ENCODE measurements around the gene HYAL3. TPM values are rescaled to one million over a fixed set of nuclear protein-coding genes. Genes with fewer than 3 reads are reported as not detected.
A peak's percentile ranks its signal among the peaks of the same experiment; 100 is the strongest.

Gene HYAL3
- total and polyA plus RNA-seq, 2 donors (not counting 1 experiment from before 2014, with no cell fraction given): 3.7 to 4.2 TPM

GRCh38 chr3:50334339-50335075 lies 35.3 kb upstream of the HYAL3 start:
- H3K79me2 ChIP-seq (ENCODE audit: control insufficient read depth, insufficient read depth, low read length): peaks cover 76% of the 10 kb centered on the region
- Mint-ChIP-seq H3K9me3 (ENCODE audit: insufficient read depth) (no peaks in the 10 kb centered on the region), H3K4me3 (peak overlapping the region; percentile 34), H3K4me1 (peaks cover 40% of the 10 kb centered on the region), H3K27me3 (no peaks in the 10 kb centered on the region), H3K27ac (peak overlapping the region; percentile 50)
- no peaks in the 10 kb centered on the region for H3K9me3 ChIP-seq (ENCODE audit: control extremely low read depth in 1 of 3, control insufficient read depth in 2 of 3, insufficient read depth in 1 of 3, low read length in 2 of 3)
- intact Hi-C loops (cut with micrococcal nuclease): loop anchor here (5.0 kb wide), 1 partner anchor 97 kb away; the partner anchor contains the start of gene GNAI2
- no peak overlapping the region for H2AFZ ChIP-seq (ENCODE audit: insufficient read depth, low read depth, low read length, poor library complexity, severe bottlenecking)
- ATAC-seq (ENCODE audit: low read depth): no peak
- H3K9ac ChIP-seq (ENCODE audit: low read length): no peak overlapping the region
- CTCF ChIA-PET: interaction anchor here (3.4 kb wide), 1 partner anchor 11 kb away, joined by 22 read pairs; the partner anchor contains the start of gene HYAL2
- POLR2A ChIA-PET: no interaction called here
- no peaks in the 10 kb centered on the region for H3K27me3 ChIP-seq (replicated peaks in 1 of 4; ENCODE audit: control extremely low read depth in 1 of 4, control insufficient read depth in 3 of 4, insufficient read depth in 4 of 4, low read length in 3 of 4)
- 89% methylated on average over 5 of the region's 5 CpGs for WGBS (ENCODE audit: insufficient coverage)
- H4K20me1 ChIP-seq (ENCODE audit: control insufficient read depth, insufficient read depth, low read length, poor library complexity, severe bottlenecking): peaks cover 47% of the 10 kb centered on the region
- H3K4me1 ChIP-seq (ENCODE audit: control insufficient read depth in 2 of 2, insufficient read depth in 2 of 2, low read length in 2 of 2): peaks cover 25 to 52% of the 10 kb centered on the region in 2 donors
- peaks cover 0 to 47% of the 10 kb centered on the region in 2 experiments for H3K36me3 ChIP-seq (replicated peaks in 1 of 2; ENCODE audit: control extremely low read depth in 1 of 2, control insufficient read depth in 1 of 2, extremely low read depth in 1 of 2, insufficient read depth in 2 of 2, low read length in 1 of 2)
- peak overlapping the region in 1 of 2 donors; percentile 63 for H3K27ac ChIP-seq (ENCODE audit: low read length in 2 of 2)
- DNase-seq: no peak
- no peak overlapping the region for H3K4me3 ChIP-seq (ENCODE audit: control extremely low read depth in 1 of 5, extremely low read depth in 1 of 5, insufficient read depth in 1 of 5, low read depth in 2 of 5, low read length in 4 of 5)
- TF ChIP-seq EZH2 (IDR thresholded peaks at IDR 0.05; ENCODE audit: borderline replicate concordance, insufficient read depth, low read depth, low read length, poor library complexity, severe bottlenecking): no peak
- no peak for TF ChIP-seq CTCF (IDR thresholded peaks at IDR 0.05)
- H3K4me2 ChIP-seq (replicated peaks; ENCODE audit: low read depth, low read length, poor library complexity, severe bottlenecking): no peak overlapping the region

GRCh38 chr3:50333744-50334328 lies 34.6 kb upstream of the HYAL3 start:
- Histone ChIP-seq H3K27me3 (replicated peaks in 1 of 4; ENCODE audit: control extremely low read depth in 1 of 4, control insufficient read depth in 3 of 4, insufficient read depth in 4 of 4, low read length in 3 of 4) (no peaks in the 10 kb centered on the region), H3K4me1 (ENCODE audit: control insufficient read depth in 2 of 2, insufficient read depth in 2 of 2, low read length in 2 of 2) (peaks cover 19 to 46% of the 10 kb centered on the region in 2 donors), H2AFZ (ENCODE audit: insufficient read depth, low read depth, low read length, poor library complexity, severe bottlenecking) (no peak overlapping the region), H3K79me2 (ENCODE audit: control insufficient read depth, insufficient read depth, low read length) (peaks cover 69% of the 10 kb centered on the region), H3K9ac (ENCODE audit: low read length) (no peak overlapping the region), H4K20me1 (ENCODE audit: control insufficient read depth, insufficient read depth, low read length, poor library complexity, severe bottlenecking) (peaks cover 47% of the 10 kb centered on the region), H3K9me3 (ENCODE audit: control extremely low read depth in 1 of 3, control insufficient read depth in 2 of 3, insufficient read depth in 1 of 3, low read length in 2 of 3) (no peaks in the 10 kb centered on the region), H3K4me2 (replicated peaks; ENCODE audit: low read depth, low read length, poor library complexity, severe bottlenecking) (no peak overlapping the region), H3K36me3 (replicated peaks in 1 of 2; ENCODE audit: control extremely low read depth in 1 of 2, control insufficient read depth in 1 of 2, extremely low read depth in 1 of 2, insufficient read depth in 2 of 2, low read length in 1 of 2) (peaks cover 0 to 51% of the 10 kb centered on the region in 2 experiments), H3K27ac (ENCODE audit: low read length in 2 of 2) (peak overlapping the region in 1 of 2 donors; percentile 63), H3K4me3 (ENCODE audit: control extremely low read depth in 1 of 5, extremely low read depth in 1 of 5, insufficient read depth in 1 of 5, low read depth in 2 of 5, low read length in 4 of 5) (no peak overlapping the region)
- TF ChIP-seq CTCF (IDR thresholded peaks at IDR 0.05): no peak
- no peak for TF ChIP-seq EZH2 (IDR thresholded peaks at IDR 0.05; ENCODE audit: borderline replicate concordance, insufficient read depth, low read depth, low read length, poor library complexity, severe bottlenecking)
- no peak overlapping the region for H3K4me3 Mint-ChIP-seq
- H3K27me3 Mint-ChIP-seq: no peaks in the 10 kb centered on the region
- ChIA-PET POLR2A (no interaction called here), CTCF (interaction anchor here (1.0 kb wide), 1 partner anchor 16 kb away, joined by 3 read pairs; the partner anchor contains the start of gene NPRL2)
- ATAC-seq (ENCODE audit: low read depth) (no peak), DNase-seq (no peak)
- H3K9me3 Mint-ChIP-seq (ENCODE audit: insufficient read depth): no peaks in the 10 kb centered on the region
- peak overlapping the region; percentile 6 for H3K27ac Mint-ChIP-seq
- intact Hi-C loops (cut with micrococcal nuclease): no loop called here
- 82% methylated on average over 10 of the region's 12 CpGs for WGBS (ENCODE audit: insufficient coverage)
- H3K4me1 Mint-ChIP-seq: peaks cover 36% of the 10 kb centered on the region

Measured in B cell (primary cell).